ENCODE data around the gene MYLK.
"Not testable (repeated sequence)": the region's sequence is repeated elsewhere in the genome, so short reads cannot be mapped to it uniquely, and the experiment has no call there.

The MYLK gene

GRCh38 chr3:123618076-123618708, 265.9 kb downstream of the MYLK start:
- no peak for DNase-seq

GRCh38 chr3:123616593-123616992, 267.5 kb downstream of the MYLK start:
- DNase-seq, result no peak

- DNase-seq, result no peak
Observed at GRCh38 chr3:123613543-123613942, 270.6 kb downstream of the MYLK start.

- not testable (repeated sequence) for DNase-seq
Observed at GRCh38 chr3:123611674-123612073, 272.5 kb downstream of the MYLK start.

GRCh38 chr3:123611082-123611481, 273.1 kb downstream of the MYLK start:
- no peak for DNase-seq

GRCh38 chr3:123610331-123610730, 273.8 kb downstream of the MYLK start:
- peak; percentile 82 for DNase-seq

GRCh38 chr3:123609063-123609462, 275.1 kb downstream of the MYLK start:
- DNase-seq, result no peak

GRCh38 chr3:123608263-123608937, 275.7 kb downstream of the MYLK start:
- no peak for DNase-seq

GRCh38 chr3:123606527-123606926, 277.6 kb downstream of the MYLK start:
- no peak for DNase-seq

- DNase-seq, result no peak
Observed at GRCh38 chr3:123605789-123606234, 278.3 kb downstream of the MYLK start.

- not testable (repeated sequence) for DNase-seq
Observed at GRCh38 chr3:123603153-123603552, 281.0 kb downstream of the MYLK start.

- DNase-seq, result no peak
Observed at GRCh38 chr3:123602325-123602724, 281.8 kb downstream of the MYLK start.

- DNase-seq, result not testable (repeated sequence)
Observed at GRCh38 chr3:123600863-123601262, 283.3 kb downstream of the MYLK start.

- DNase-seq, result no peak
Observed at GRCh38 chr3:123597561-123597960, 286.6 kb downstream of the MYLK start.

- no peak for DNase-seq
Observed at GRCh38 chr3:123595396-123596180, 288.5 kb downstream of the MYLK start.

GRCh38 chr3:123593381-123593780, 290.8 kb downstream of the MYLK start:
- DNase-seq, result no peak

GRCh38 chr3:123590685-123591450, 293.3 kb downstream of the MYLK start:
- no peak for DNase-seq

- DNase-seq, result no peak
Observed at GRCh38 chr3:123587401-123587800, 296.7 kb downstream of the MYLK start.

- no peak for DNase-seq
Observed at GRCh38 chr3:123586968-123587367, 297.2 kb downstream of the MYLK start.

- DNase-seq, result peak; percentile 91
Observed at GRCh38 chr3:123586131-123586530, 298.0 kb downstream of the MYLK start.

GRCh38 chr3:123584988-123585937, 298.9 kb downstream of the MYLK start, which contains the start of gene HACD2:
Gene HACD2, minus strand, starts transcription at chr3:123585053. Its CDS starts 26 bp downstream, at chr3:123585027.
- peak; percentile 95 for DNase-seq

Measured in DMS79 treated with DMSO at 0.1 percent for 48 hours (cell line).